Muscle of leg (tissue), 11 donors: ENCODE measurements around the gene MYO5C. TPM values are rescaled to one million over a fixed set of nuclear protein-coding genes. Genes with fewer than 3 reads are reported as not detected.
"Not testable (repeated sequence)": the region's sequence is repeated elsewhere in the genome, so short reads cannot be mapped to it uniquely, and the experiment has no call there.

Source experiments
- DNase-seq: peaks from one replicate; pipeline ENCODE4 v3.0.0; 2013
- H3K27ac ChIP-seq: one replicate; pipeline ENCODE4 v1.5.1; 2013; ENCODE audit warnings: mild to moderate bottlenecking, low read length, control low read depth
- H3K27me3 ChIP-seq: one replicate; pipeline ENCODE4 v1.6.1; 2013; ENCODE audit warnings: low read length; ENCODE audit not compliant: control insufficient read depth, insufficient read depth
- H3K36me3 ChIP-seq: one replicate; pipeline ENCODE4 v1.6.1; 2013; ENCODE audit warnings: low read length; ENCODE audit not compliant: control insufficient read depth, insufficient read depth
- H3K4me1 ChIP-seq: one replicate; pipeline ENCODE4 v1.6.1; 2013; ENCODE audit warnings: low read length; ENCODE audit not compliant: control insufficient read depth, insufficient read depth
- H3K4me3 ChIP-seq: one replicate; pipeline ENCODE4 v1.5.1; 2013; ENCODE audit warnings: low read length, control low read depth
- H3K9me3 ChIP-seq: replicated peaks from 2 replicates; pipeline ENCODE4 v1.6.1; 2013; ENCODE audit warnings: low read depth, low read length; ENCODE audit not compliant: control insufficient read depth
- WGBS: methylation state at CpG from one replicate; pipeline ENCODE4 v1.1.5; 2013; ENCODE audit warnings: missing lambda C conversion rate; ENCODE audit not compliant: insufficient coverage; 5-methylcytosine and 5-hydroxymethylcytosine counted together
- polyA plus RNA-seq, 8 donors: library from polyadenylated mRNA; unstranded; fragments of 120-200 nt; gene quantifications; one replicate each; pipeline versions ENCODE4 v1.2.1 to v1.2.3, GENCODE V29; 2013; ENCODE audit warnings: inconsistent platforms in 1 of 8, low replicate concordance in 1 of 8; ENCODE audit not compliant: insufficient read length in 8 of 8, insufficient read depth in 1 of 8
- total RNA-seq: library from RNA; stranded (reverse); fragments of 120-200 nt; gene quantifications from one replicate; pipeline ENCODE4 v1.2.4, GENCODE V29; 2013

MYO5C gene
- total and polyA plus RNA-seq, 9 donors = 4.9 to 12.4 (median 6.0) TPM

DNA sequence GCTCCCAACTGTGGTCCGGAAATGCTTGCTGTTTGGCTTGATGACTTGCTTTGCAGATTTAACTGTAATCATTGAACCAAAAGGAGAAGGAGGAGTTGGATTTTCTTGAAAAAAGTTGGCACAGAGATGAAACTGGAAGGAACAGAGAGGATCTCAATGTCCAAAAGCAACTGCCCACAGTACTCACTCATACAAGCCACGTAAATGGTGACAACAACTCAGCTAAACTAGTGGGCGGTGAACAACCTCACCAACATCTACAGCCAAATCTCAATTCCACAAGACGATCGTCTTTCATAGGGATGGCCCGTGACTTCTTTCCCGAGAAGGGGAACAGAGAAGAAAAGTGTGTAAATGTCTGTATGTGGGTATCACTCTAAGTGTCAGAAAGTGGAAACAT lies 48.1 kb downstream of the MYO5C start:
- Histone ChIP-seq H3K4me3 (no peak overlapping the region), H3K9me3 (no peaks in the 10 kb centered on the region), H3K36me3 (peaks cover 19% of the 10 kb centered on the region), H3K4me1 (no peaks in the 10 kb centered on the region), H3K27ac (no peak overlapping the region), H3K27me3 (no peaks in the 10 kb centered on the region)
- DNase-seq = no peak
- WGBS = 100% methylated on average over 1 of the region's 7 CpGs

DNA sequence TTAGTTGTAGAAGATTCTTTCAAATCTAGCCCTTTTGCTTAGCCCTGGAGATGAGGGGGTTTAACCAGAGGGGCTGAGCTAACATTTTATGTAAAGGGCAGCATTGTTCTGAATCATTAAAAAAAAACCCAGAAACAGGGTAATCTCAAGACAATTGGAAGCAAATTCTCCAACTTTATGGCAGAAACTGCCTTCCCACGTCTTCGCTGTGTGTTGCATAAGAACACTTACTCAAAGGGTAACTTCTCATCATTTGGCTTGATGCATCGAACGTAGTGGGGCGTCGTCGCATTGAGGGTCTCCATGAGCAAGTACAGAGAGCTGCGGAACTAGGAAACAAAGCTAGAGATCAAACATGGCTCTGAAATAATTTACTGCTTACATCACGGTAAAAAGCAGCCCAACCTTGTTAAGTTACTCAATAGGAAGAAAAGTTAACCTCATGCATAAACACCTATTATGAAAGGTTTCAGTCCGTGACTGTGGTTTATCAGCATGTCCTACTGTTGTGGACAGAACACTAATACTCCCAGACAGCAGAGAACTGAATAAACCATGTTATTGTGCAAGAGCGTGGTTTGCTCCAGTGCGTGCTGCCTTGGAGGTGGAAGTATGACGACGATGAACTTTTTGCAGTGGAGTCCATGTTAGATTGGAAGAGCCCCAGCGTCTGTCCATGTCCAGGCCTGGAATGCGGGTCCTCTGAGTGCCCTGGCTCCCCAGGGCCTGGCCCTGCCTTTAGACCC lies 48.7 kb downstream of the MYO5C start:
- 87% methylated on average over 14 of the region's 16 CpGs for WGBS
- H3K27ac ChIP-seq = no peak overlapping the region
- H3K4me3 ChIP-seq = no peak overlapping the region
- H3K9me3 ChIP-seq = no peaks in the 10 kb centered on the region
- H3K36me3 ChIP-seq = peaks cover 19% of the 10 kb centered on the region
- no peaks in the 10 kb centered on the region for H3K4me1 ChIP-seq
- peak; percentile 19 for DNase-seq
- no peaks in the 10 kb centered on the region for H3K27me3 ChIP-seq

DNA sequence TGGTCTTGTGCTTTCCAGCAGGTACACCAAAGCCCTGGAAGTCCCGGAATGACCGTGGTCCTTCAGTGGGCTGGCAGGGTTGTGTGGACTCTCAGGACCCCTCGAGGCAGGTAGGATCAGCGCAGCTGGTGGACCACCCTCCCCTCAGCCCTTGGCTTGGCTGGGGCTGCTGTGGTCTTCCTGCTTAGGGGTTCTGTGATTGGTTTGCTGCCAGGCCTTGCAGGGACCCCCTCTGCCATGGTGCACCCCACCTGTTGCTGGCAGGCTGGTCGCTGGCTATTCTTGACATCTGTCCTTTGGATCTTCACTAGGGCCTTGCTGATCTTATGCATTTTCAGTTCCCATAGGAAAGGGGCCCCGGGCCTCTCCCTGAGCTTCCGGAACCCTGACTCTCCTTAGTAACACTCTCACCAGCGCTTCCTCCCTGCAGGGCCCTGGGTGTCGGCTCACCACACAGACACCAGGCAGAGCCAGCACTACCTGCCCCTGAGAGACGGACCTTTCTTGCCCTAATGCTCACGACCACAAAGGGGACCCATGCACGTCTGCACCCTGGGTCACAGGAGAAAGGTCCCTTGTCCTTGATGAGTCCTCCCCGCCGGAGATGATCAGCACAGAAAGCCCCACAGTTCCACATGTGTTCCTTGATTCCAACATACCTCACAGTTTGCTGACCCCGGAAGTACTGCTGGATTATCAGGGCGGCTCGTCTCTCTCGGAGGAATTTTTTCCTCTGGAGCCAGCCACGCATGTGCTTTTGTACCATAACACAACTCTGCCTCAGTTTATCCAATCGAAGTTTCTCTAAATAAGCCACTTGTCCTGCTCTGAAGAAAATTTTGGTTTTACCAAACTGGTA lies 51.7 kb downstream of the MYO5C start:
- 83% methylated on average over 15 of the region's 20 CpGs for WGBS
- H3K27me3 ChIP-seq = no peaks in the 10 kb centered on the region
- H3K4me3 ChIP-seq = no peak overlapping the region

DNA sequence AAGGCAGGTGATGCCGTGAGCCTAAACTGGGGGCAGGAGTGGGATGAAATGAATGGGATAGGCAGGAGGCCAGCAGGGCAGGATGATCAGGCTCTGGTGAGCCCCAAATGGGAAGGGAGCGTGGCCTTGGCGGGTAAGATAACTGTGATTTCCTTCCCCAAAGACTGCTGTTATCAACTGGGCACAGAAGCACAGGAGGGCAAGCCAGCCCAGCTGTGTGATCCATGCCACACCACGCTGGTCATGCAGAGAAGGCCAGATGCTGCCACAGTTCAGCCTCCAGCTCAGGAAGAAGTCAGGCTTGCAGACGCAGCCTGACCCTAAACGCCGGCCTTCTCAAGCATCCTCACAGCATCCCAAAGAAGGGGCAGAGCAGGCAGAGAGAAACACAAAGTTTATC lies 52.3 kb downstream of the MYO5C start:
- Histone ChIP-seq H3K9me3 (no peaks in the 10 kb centered on the region), H3K4me3 (no peak overlapping the region), H3K27me3 (no peaks in the 10 kb centered on the region), H3K4me1 (no peaks in the 10 kb centered on the region), H3K27ac (no peak overlapping the region), H3K36me3 (peaks cover 27% of the 10 kb centered on the region)
- DNase-seq = no peak
- WGBS = 85% methylated on average over 7 of the region's 7 CpGs

More for the DNA sequence above, 51.7 kb downstream of the MYO5C start:
- Histone ChIP-seq H3K9me3 (no peaks in the 10 kb centered on the region), H3K27ac (no peak overlapping the region), H3K4me1 (no peaks in the 10 kb centered on the region), H3K36me3 (peaks cover 25% of the 10 kb centered on the region)
- DNase-seq = peak; percentile 38

DNA sequence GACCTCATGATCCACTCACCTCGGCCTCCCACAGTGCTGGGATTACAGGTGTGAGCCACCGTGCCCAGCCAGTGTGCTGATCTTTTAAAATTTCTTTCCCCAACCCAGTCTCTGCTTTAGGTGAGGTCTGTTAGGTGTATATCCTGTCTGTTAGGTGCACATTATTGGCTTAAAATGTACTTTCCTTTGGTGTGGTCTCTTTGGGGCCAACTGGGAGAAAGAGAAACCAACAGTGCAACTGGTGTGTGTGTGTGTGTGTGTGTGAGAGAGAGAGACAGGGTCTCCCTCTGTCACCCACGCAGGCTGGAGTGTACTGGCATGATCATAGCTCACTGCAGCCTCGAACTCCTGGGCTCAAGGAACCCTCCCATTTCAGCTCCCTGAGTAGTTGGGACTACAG lies 54.1 kb downstream of the MYO5C start:
- Histone ChIP-seq H3K36me3 (peaks cover 24% of the 10 kb centered on the region), H3K4me3 (no peak overlapping the region), H3K9me3 (no peaks in the 10 kb centered on the region), H3K27ac (no peak overlapping the region), H3K4me1 (no peaks in the 10 kb centered on the region), H3K27me3 (no peaks in the 10 kb centered on the region)
- no peak for DNase-seq
- 69% methylated on average over 2 of the region's 4 CpGs for WGBS

DNA sequence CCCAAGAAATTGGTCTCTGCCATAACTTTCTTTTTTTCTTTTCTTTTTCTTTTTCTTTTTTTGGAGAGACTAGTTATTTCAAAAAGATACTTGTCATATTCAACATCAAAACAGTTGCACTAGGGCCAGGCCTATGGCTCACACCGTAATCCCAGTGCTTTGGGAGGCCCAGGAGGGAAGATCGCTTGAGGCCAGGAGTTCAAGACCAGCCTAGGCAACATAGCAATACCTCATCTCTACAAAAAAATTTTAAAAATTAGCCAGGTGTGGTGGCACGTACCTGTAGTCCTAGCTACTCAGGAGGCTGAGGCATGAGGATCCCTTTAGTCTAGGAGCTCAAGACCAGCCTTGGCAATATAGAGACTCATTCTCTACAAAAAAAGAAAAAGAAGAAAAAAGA lies 55.4 kb downstream of the MYO5C start:
- no peak for DNase-seq
- Histone ChIP-seq H3K4me3 (no peak overlapping the region), H3K9me3 (no peaks in the 10 kb centered on the region), H3K27me3 (no peaks in the 10 kb centered on the region), H3K4me1 (no peaks in the 10 kb centered on the region), H3K27ac (no peak overlapping the region), H3K36me3 (peaks cover 19% of the 10 kb centered on the region)
- 80% methylated on average over 1 of the region's 3 CpGs for WGBS

DNA sequence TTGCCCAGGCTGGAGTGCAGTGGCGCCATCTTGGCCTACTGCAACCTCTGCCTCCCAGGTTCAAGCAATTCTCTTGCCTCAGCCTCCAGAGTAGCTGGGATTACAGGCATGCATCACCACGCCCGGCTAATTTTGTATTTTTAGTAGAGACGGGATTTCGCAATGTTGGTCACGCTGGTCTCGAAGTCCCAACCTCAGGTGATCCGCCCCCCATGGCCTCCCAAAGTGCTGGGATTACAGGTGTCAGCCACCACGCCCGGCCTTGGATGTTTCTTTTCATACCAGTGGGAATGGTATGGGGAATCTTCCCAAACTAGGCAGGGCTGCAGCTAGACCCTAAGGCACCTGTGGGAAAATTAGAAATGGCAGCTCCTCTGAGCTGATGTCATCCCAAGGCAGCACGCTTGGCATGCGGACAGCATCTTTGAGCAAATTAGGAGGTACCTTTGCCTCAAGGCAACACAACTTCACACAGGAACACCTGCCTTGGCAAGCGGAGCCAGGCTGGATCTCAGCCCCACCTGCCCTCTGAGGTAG lies 56.5 kb downstream of the MYO5C start:
- DNase-seq, H3K9me3 ChIP-seq: not testable (repeated sequence)
- 94% methylated on average over 12 of the region's 13 CpGs for WGBS

DNA sequence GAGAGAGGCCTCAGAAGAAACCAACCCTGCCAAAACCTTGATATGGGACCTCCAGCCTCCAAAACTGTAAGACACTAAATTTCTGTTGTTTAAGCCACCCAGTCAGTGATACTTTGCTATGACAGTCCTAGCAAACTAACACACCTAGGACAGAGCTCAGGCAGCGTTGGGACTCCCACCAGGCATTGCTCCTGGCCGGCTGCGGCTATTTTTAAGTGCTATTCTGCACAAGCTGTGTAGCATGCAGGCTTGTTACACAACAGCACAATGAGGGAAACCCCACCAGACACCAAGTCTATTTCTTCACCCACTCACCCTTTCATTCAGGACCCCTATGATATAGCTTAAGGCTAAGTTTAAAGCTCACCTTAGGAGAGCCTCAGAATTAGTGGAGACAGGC lies 57.5 kb downstream of the MYO5C start:
- no peak overlapping the region for H3K27ac ChIP-seq
- 76% methylated on average over 3 of the region's 3 CpGs for WGBS
- no peaks in the 10 kb centered on the region for H3K27me3 ChIP-seq
- peaks cover 15% of the 10 kb centered on the region for H3K36me3 ChIP-seq
- H3K4me1 ChIP-seq = no peaks in the 10 kb centered on the region
- no peak for DNase-seq
- no peaks in the 10 kb centered on the region for H3K9me3 ChIP-seq
- no peak overlapping the region for H3K4me3 ChIP-seq

More for the DNA sequence above, 56.5 kb downstream of the MYO5C start:
- not testable (repeated sequence) for H3K4me3 ChIP-seq, H3K27me3 ChIP-seq, H3K4me1 ChIP-seq, H3K27ac ChIP-seq
- peaks cover 19% of the 10 kb centered on the region for H3K36me3 ChIP-seq

DNA sequence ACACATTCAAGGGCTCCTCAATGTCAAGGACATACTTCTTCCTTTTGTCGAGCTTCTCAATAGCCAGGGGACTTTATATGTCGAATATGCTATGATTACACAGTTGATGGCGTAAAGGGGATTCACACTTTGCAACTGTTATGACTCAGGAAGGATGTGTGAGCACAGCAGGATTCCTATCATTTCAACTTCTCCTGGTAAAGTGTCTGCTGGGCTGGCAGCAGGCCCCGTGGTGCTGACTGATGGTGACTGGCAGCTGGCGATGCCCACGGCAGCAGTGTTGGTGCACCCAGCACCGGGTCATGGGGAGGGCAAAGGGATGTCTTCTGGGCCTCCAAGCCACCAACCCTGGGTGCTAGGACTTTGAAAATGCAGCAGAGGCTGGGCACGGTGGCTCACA lies 59.6 kb downstream of the MYO5C start:
- Histone ChIP-seq H3K36me3 (peaks cover 16% of the 10 kb centered on the region), H3K27me3 (no peaks in the 10 kb centered on the region), H3K4me1 (no peaks in the 10 kb centered on the region), H3K4me3 (no peak overlapping the region), H3K9me3 (no peaks in the 10 kb centered on the region), H3K27ac (no peak overlapping the region)
- DNase-seq = no peak
- 98% methylated on average over 4 of the region's 8 CpGs for WGBS
